Esophagus muscularis mucosa (tissue), 4 donors: Measurements from ENCODE around the gene ALG12. TPM values are rescaled to one million over a fixed set of nuclear protein-coding genes. Genes with fewer than 3 reads are reported as not detected.

Experiments used
- DNase-seq: peaks from one replicate; pipeline ENCODE4 v3.0.0-alpha.2; 2017; ENCODE audit errors: extremely low spot score
- H3K27ac ChIP-seq, 4 donors: fragments of 200-600 bp; sonication (generic); replicated peaks in 1 of 4; 1 replicate in 3 of 4; 2 replicates in 1 of 4; pipeline ENCODE4 v1.5.1; 2016 to 2019; ENCODE audit warnings: mild to moderate bottlenecking in 1 of 4
- H3K27me3 ChIP-seq, 4 donors: fragments of 200-600 bp; sonication (generic); one replicate each; pipeline versions ENCODE4 v1.5.1 to v1.6.0; 2016 to 2019
- H3K36me3 ChIP-seq, 4 donors: fragments of 200-600 bp; sonication (generic); one replicate each; pipeline ENCODE4 v1.5.1; 2016 to 2019
- H3K4me1 ChIP-seq, 4 donors: fragments of 200-600 bp; sonication (generic); one replicate each; pipeline ENCODE4 v1.5.1; 2016 to 2019
- H3K4me3 ChIP-seq, 4 donors: fragments of 200-600 bp; sonication (generic); 1 replicate in 2 of 4; 2 replicates in 2 of 4; pipeline ENCODE4 v1.5.1; 2016 to 2019; ENCODE audit warnings: mild to moderate bottlenecking in 4 of 4, moderate library complexity in 1 of 4
- H3K9me3 ChIP-seq, 4 donors: fragments of 200-600 bp; sonication (generic); 1 replicate in 3 of 4; 2 replicates in 1 of 4; pipeline ENCODE4 v1.5.1; 2016 to 2019
- EP300 ChIP-seq: sonication (generic); formaldehyde crosslinking; IDR thresholded peaks from one replicate; pipeline ENCODE4 v1.6.1; 2017; ENCODE audit warnings: antibody characterized with exemption
- POLR2A ChIP-seq: fragments of 450-650 bp; IDR thresholded peaks from one replicate; pipeline ENCODE4 v1.6.1; 2017; ENCODE audit warnings: antibody characterized with exemption, moderate library complexity, mild to moderate bottlenecking, low read depth
- POLR2AphosphoS5 ChIP-seq, 2 donors: sonication (generic); formaldehyde crosslinking; IDR thresholded peaks; one replicate each; pipeline ENCODE4 v1.6.1; 2017; ENCODE audit warnings: antibody characterized with exemption in 2 of 2
- WGBS: methylation state at CpG from one replicate; pipeline ENCODE4 v1.1.5; 2018; 5-methylcytosine and 5-hydroxymethylcytosine counted together
- intact Hi-C: fragments of 100-400 bp; cut with DNase I; formaldehyde crosslinking; loops from one replicate; pipeline ENCODE4 v1.15.1; 2023
- total RNA-seq, 4 donors: library from RNA; depleted of rRNA; stranded (reverse); fragments of >200 nt; gene quantifications; one replicate each; pipeline versions ENCODE4 v1.1.0 to v1.2.1, GENCODE V29; 2016
- TF ChIP-seq, protein P1 (sequence below), 3 experiments: fragments of 200-600 bp in 2 of 3; fragments of 450-650 bp in 1 of 3; sonication (generic) in 2 of 3; IDR thresholded peaks; one replicate each; pipeline ENCODE4 v1.5.1; 2017 to 2019; ENCODE audit warnings: antibody characterized with exemption in 3 of 3, mild to moderate bottlenecking in 2 of 3, moderate library complexity in 1 of 3

ALG12 gene
- total RNA-seq, 4 donors from 2014 or later, result 17.7 to 28.0 (median 23.8) TPM

- Histone ChIP-seq H3K9me3 (no peaks in the 10 kb centered on the region), H3K4me3 (no peak overlapping the region), H3K27me3 (no peaks in the 10 kb centered on the region), H3K4me1 (no peaks in the 10 kb centered on the region), H3K27ac (no peak overlapping the region), H3K36me3 (peaks cover 15 to 95% (median 77%) of the 10 kb centered on the region in 4 donors)
- no peak for DNase-seq
- 91% methylated on average over 20 of the region's 23 CpGs for WGBS
- no peak for TF ChIP-seq EP300
- TF ChIP-seq, protein P1, sequence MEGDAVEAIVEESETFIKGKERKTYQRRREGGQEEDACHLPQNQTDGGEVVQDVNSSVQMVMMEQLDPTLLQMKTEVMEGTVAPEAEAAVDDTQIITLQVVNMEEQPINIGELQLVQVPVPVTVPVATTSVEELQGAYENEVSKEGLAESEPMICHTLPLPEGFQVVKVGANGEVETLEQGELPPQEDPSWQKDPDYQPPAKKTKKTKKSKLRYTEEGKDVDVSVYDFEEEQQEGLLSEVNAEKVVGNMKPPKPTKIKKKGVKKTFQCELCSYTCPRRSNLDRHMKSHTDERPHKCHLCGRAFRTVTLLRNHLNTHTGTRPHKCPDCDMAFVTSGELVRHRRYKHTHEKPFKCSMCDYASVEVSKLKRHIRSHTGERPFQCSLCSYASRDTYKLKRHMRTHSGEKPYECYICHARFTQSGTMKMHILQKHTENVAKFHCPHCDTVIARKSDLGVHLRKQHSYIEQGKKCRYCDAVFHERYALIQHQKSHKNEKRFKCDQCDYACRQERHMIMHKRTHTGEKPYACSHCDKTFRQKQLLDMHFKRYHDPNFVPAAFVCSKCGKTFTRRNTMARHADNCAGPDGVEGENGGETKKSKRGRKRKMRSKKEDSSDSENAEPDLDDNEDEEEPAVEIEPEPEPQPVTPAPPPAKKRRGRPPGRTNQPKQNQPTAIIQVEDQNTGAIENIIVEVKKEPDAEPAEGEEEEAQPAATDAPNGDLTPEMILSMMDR (IDR thresholded peaks at IDR 0.05), result no peak
- no peak for TF ChIP-seq POLR2A
- TF ChIP-seq POLR2AphosphoS5 (IDR thresholded peaks at IDR 0.05), result no peak
- intact Hi-C loops, result no loop called here
These were observed 8.6 kb downstream of the ALG12 start for GRCh38 chr22:49909476-49910205.

DNA sequence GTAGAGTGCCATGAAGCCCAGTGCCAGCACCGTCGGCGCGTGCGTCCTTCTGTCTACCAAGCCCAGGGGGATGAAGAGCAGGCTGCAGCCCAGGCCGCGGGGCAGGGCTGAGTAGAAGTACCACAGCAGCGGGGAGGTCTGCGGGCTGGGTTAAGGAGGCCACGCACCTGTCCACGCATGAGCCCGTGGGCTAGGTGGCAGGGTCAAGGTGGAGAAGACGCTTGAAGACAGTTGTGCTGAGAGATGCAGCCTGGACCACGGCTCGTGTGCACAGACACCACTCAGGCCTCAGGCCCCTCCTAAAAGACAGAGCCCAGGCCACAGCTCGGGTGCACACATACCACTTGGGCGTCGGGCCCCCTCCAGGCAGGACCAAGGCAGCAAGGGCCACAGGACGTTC lies 10.4 kb downstream of the ALG12 start:
- H3K36me3 ChIP-seq, result peaks cover 20 to 97% (median 81%) of the 10 kb centered on the region in 4 donors
- WGBS, result 90% methylated on average over 11 of the region's 19 CpGs
- DNase-seq, result no peak
- H3K27me3 ChIP-seq, result no peaks in the 10 kb centered on the region
- intact Hi-C loops, result no loop called here
- no peaks in the 10 kb centered on the region for H3K9me3 ChIP-seq
- no peaks in the 10 kb centered on the region for H3K4me1 ChIP-seq
- no peak overlapping the region for H3K4me3 ChIP-seq
- no peak overlapping the region for H3K27ac ChIP-seq
- no peak for TF ChIP-seq POLR2A
- TF ChIP-seq, protein P1 (IDR thresholded peaks at IDR 0.05), result no peak
- TF ChIP-seq POLR2AphosphoS5 (IDR thresholded peaks at IDR 0.05), result no peak
- TF ChIP-seq EP300, result no peak

DNA sequence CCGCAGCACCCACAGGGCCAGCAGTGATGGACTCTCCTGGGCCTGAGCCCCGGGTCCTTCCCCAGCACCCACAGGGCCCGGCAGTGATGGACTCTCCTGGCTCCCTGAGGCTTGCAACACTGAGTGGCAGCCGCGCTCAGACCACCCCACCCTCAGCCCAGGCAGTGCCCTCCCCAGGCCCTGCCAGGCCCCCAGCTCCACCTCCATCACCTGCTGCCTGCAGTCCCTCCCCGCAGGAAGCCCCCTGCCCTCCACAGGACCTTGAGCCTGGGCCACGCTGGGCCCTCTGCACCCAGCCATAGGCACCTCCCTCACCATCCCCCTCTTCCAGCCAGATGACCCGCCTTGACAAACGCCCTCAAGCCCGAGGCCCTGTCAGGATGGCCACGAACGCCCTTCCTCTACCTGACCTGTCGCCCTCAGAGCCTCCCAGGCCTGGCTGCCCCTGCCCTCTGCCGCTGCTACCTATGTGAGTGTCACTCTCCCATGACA lies 11.4 kb downstream of the ALG12 start:
- Histone ChIP-seq H3K9me3 (no peaks in the 10 kb centered on the region), H3K36me3 (peaks cover 20 to 97% (median 81%) of the 10 kb centered on the region in 4 donors), H3K4me1 (no peaks in the 10 kb centered on the region), H3K27me3 (no peaks in the 10 kb centered on the region), H3K4me3 (no peak overlapping the region), H3K27ac (no peak overlapping the region)
- TF ChIP-seq POLR2A (no peak), EP300 (no peak), POLR2AphosphoS5 (IDR thresholded peaks at IDR 0.05) (no peak)
- TF ChIP-seq, protein P1 (IDR thresholded peaks at IDR 0.05), result no peak
- intact Hi-C loops, result no loop called here
- WGBS, result 100% methylated on average over 7 of the region's 14 CpGs
- no peak for DNase-seq

- Histone ChIP-seq H3K9me3 (no peaks in the 10 kb centered on the region), H3K27ac (no peak overlapping the region), H3K4me3 (no peak overlapping the region), H3K27me3 (no peaks in the 10 kb centered on the region), H3K36me3 (peaks cover 16 to 97% (median 83%) of the 10 kb centered on the region in 4 donors), H3K4me1 (no peaks in the 10 kb centered on the region)
- 91% methylated on average over 19 of the region's 28 CpGs for WGBS
- TF ChIP-seq POLR2A, result no peak
- no peak for TF ChIP-seq EP300
- TF ChIP-seq POLR2AphosphoS5 (IDR thresholded peaks at IDR 0.05), result no peak
- TF ChIP-seq, protein P1 (IDR thresholded peaks at IDR 0.05), result no peak
- intact Hi-C loops, result no loop called here
- no peak for DNase-seq
These were observed 12.0 kb downstream of the ALG12 start for GRCh38 chr22:49906071-49906798.
